MG63 (cell line): ENCODE measurements around the gene NME5. TPM values are rescaled to one million over a fixed set of nuclear protein-coding genes. Genes with fewer than 3 reads are reported as not detected.
"Not testable (repeated sequence)": the region's sequence is repeated elsewhere in the genome, so short reads cannot be mapped to it uniquely, and the experiment has no call there.

Experiments used
- DNase-seq: peaks from one replicate; pipeline ENCODE4 v3.0.0-alpha.2; 2020
- H3K27me3 ChIP-seq: fragments of 250-450 bp; sonication (Bioruptor Pico); 2 replicates; pipeline ENCODE4 v1.5.1; 2020; ENCODE audit warnings: mild to moderate bottlenecking, moderate library complexity
- H3K36me3 ChIP-seq: fragments of 250-450 bp; sonication (Bioruptor Pico); 2 replicates; pipeline ENCODE4 v1.5.1; 2020; ENCODE audit warnings: mild to moderate bottlenecking, moderate library complexity
- H3K4me3 ChIP-seq: fragments of 250-450 bp; sonication (Bioruptor Pico); 2 replicates; pipeline ENCODE4 v1.5.1; 2020; ENCODE audit warnings: mild to moderate bottlenecking, moderate library complexity
- H3K9me3 ChIP-seq: fragments of 250-450 bp; sonication (Bioruptor Pico); 2 replicates; pipeline ENCODE4 v1.5.1; 2020; ENCODE audit warnings: mild to moderate bottlenecking, moderate library complexity
- total RNA-seq: library from RNA; depleted of rRNA; stranded (reverse); fragments of >200 nt; shearing (Covaris generic); gene quantifications from 2 replicates; pipeline ENCODE4 v1.2.3, GENCODE V29; 2014; ENCODE audit warnings: low replicate concordance

The NME5 gene
- total RNA-seq, 1 experiment from 2014 or later: not detected

DNA sequence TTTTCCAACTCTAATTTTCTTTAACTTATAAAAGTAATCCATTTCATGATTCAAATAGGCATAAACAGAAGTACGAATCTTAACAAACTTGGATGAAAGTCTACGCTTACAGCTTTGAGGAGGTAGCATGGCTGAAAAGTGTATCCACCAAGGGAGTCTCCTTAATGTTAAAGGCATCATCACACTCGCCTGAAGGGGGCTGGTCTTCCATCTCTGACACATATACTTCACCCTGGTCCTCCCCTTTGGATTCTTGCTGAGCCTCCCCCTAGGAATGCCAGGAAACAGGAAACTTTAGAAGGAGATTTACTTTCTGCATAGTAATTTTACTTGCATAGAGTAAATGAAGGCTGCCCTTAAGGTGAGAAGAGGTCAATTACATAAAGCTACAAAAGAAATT is 10.3 kb upstream of the NME5 start:
- DNase-seq: peak; percentile 32
- Histone ChIP-seq H3K9me3 (no peaks in the 10 kb centered on the region), H3K27me3 (no peaks in the 10 kb centered on the region), H3K4me3 (no peak overlapping the region), H3K36me3 (no peaks in the 10 kb centered on the region)

DNA sequence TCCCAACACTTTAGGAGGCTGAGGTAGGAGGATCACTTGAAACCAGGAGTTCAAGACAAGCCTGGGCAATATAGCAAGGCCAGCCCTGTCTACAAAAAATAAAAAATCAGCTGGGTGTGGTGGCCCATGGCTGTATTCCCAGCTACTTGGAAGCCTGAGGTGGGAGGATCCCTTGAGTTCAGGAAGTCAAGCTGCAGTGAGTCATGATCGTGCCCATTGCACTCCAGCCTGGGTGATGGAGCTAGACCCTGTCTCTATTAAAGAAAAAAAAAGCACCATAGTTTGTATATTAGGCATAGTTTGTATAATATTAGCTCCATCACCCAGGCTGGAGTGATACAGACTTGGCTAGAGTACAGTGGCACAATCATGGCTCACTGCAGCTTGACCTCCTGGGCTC is 9.6 kb upstream of the NME5 start:
- no peaks in the 10 kb centered on the region for H3K27me3 ChIP-seq
- DNase-seq: peak; percentile 95
- H3K36me3 ChIP-seq: no peaks in the 10 kb centered on the region
- no peaks in the 10 kb centered on the region for H3K9me3 ChIP-seq
- H3K4me3 ChIP-seq: no peak overlapping the region

DNA sequence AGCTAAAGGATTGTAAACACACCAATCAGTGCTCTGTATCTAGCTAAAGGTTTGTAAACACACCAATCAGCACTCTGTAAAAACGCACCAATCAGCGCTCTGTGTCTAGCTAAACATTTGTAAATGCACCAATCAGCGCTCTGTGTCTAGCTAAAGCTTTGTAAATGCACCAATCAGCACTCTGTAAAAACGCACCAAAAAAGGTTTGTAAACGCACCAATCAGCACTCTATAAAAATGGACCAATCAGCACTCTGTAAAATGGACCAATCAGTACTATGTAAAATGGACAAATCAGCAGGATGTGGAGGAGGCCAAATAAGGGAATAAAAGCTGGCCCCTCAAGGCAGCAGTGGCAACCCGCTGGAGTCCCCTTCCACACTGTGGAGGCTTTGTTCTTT is 4.3 kb upstream of the NME5 start:
- H3K9me3 ChIP-seq, DNase-seq, H3K36me3 ChIP-seq, H3K27me3 ChIP-seq, H3K4me3 ChIP-seq: not testable (repeated sequence)

DNA sequence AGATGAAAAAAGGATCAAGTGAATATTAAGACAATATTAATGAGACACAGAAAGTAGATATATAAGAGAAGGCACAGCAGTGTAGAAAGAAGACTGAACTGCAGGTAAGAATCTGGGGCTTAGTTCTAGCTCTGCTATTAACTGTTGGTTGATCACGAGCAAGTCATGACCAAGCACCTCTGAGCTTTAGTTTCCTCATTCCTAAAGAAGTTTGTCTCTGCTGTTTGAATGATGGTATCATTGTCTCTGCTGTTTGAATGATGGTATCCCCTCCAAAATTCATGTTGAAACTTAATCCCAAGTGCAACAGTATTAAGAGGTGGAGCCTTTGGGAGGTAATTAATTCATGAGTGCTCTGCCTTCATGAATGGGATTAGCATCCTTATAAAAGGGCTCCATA is 2.5 kb upstream of the NME5 start:
- H3K36me3 ChIP-seq: no peaks in the 10 kb centered on the region
- 0 out of 2 replicates have a peak, but pooled peaks cover 2% of the 10 kb centered on the region for H3K9me3 ChIP-seq
- no peak for DNase-seq
- no peak overlapping the region for H3K4me3 ChIP-seq
- no peaks in the 10 kb centered on the region for H3K27me3 ChIP-seq

DNA sequence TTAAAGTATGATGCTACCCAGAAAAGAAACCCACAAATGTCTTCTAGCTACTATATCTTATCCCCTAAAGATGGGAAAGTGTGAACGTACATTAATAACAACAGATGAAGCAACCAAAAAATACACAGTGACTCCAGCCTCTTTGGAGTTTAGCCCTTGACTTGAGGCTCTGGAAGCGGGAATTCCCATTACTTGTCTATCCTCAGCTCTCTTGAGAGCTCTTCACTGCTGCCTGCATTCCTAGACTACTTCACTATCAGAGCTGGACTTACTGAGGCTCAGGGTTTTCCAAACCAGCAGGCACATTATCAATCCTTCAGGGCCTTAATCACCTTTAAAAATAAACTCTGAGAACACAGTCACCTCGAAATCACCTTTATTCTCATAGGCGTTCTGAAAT is 1.0 kb upstream of the NME5 start:
- H3K9me3 ChIP-seq: 0 out of 2 replicates have a peak, but pooled peaks cover 2% of the 10 kb centered on the region
- DNase-seq: no peak
- H3K27me3 ChIP-seq: no peaks in the 10 kb centered on the region
- no peak overlapping the region for H3K4me3 ChIP-seq
- H3K36me3 ChIP-seq: no peaks in the 10 kb centered on the region

DNA sequence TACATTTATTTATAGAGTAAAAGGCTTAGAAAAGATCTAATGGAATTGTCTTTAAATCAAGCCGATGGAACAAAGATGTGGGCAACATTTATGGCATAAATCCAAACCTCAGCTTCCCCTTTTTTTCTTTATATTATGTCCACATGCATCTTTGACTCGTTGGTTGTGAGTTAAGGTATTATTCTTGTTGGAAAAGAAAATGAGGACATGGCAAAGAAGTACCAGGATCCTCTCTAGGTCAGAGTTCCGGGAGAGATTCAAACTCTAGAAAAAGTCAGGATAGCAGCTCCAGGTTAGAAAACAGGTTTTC is 508 bp upstream of the NME5 start:
- no peak overlapping the region for H3K4me3 ChIP-seq
- no peaks in the 10 kb centered on the region for H3K27me3 ChIP-seq
- 0 out of 2 replicates have a peak, but pooled peaks cover 2% of the 10 kb centered on the region for H3K9me3 ChIP-seq
- H3K36me3 ChIP-seq: no peaks in the 10 kb centered on the region
- DNase-seq: no peak

DNA sequence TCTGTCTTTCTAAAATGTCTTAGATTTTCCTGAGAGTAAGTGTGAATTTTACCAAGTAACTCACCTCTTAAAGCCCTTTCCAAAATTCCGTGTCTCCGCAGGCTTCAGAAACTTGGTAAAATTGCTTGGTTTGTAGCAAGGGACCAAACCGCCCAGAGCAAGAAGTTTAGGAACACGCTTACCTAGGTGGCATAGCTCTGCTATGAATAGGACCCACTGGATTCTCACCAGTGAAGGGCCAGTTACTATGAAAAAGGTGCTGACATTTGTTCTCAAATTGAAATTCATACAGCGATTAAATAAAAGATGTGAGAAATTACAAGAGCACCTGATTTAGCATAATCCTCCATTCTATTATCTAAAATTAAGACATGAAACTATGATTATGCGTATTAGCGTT is 6.7 kb downstream of the NME5 start:
- Histone ChIP-seq H3K36me3 (no peaks in the 10 kb centered on the region), H3K9me3 (no peaks in the 10 kb centered on the region), H3K27me3 (peaks cover 9% of the 10 kb centered on the region; the same call in 1 of the 2 replicates), H3K4me3 (no peak overlapping the region)
- DNase-seq: no peak

DNA sequence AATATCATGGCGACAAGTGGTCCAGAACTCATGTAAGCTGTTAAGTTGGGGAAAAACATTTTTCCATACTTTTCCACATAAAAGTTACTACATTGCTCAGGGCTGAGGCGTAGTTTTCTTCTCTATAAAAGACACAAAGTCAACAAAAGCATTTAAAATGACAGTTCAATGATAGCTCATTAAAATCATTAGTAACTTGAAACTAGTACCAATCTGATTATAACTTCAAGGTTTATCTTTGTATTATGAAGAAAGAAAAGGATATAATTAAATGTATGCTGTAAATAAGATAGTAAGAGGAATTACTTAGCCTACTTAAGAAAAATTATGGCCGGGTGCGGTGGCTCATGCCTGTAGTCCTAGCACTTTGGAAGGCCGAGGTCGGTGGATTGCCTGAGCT is 9.9 kb downstream of the NME5 start:
- Histone ChIP-seq H3K4me3 (no peak overlapping the region), H3K27me3 (peaks cover 18% of the 10 kb centered on the region), H3K9me3 (no peaks in the 10 kb centered on the region), H3K36me3 (no peaks in the 10 kb centered on the region)
- DNase-seq: no peak

DNA sequence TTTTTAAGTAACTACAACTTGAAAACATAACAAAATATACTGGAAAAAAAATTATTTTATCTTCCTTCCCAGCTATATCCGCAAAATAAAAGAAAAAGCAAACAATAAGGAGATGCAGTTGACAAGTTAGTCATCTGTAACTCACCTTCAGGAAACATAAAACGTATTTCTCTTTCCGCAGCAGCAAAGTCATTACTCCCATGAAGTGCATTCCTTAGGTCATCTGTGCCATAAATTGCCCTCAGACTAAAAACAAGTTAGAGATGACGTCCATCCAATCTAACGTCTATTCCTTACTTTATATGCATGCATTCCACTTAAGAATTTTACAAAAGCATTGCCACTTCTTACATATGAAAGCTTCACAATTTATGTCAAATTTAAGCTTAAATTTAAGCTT is 10.9 kb downstream of the NME5 start:
- no peaks in the 10 kb centered on the region for H3K9me3 ChIP-seq
- DNase-seq: no peak
- H3K4me3 ChIP-seq: no peak overlapping the region
- peaks cover 20% of the 10 kb centered on the region for H3K27me3 ChIP-seq
- no peaks in the 10 kb centered on the region for H3K36me3 ChIP-seq

DNA sequence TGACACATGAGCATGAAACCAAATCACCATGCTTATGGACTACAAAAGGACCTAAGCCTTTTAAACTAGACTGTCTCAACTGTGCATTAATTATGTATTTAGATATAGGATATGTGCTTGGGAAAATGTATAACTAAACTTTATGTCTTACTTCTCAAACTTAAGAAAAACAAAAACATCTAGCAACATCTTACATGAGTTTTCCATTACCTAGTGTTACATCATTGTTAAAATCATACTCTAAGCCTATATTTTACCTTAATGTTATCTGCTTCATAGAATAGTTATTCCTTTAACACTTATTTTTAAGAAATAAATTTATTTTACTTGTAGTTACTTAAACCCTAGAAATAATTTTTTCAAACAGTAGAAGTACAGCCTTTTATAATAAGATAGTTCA is 24.0 kb downstream of the NME5 start:
- H3K4me3 ChIP-seq: no peak overlapping the region
- peaks cover 5% of the 10 kb centered on the region for H3K27me3 ChIP-seq
- peaks cover 4% of the 10 kb centered on the region; the same call in 1 of the 2 replicates for H3K9me3 ChIP-seq
- DNase-seq: no peak
- H3K36me3 ChIP-seq: no peaks in the 10 kb centered on the region

DNA sequence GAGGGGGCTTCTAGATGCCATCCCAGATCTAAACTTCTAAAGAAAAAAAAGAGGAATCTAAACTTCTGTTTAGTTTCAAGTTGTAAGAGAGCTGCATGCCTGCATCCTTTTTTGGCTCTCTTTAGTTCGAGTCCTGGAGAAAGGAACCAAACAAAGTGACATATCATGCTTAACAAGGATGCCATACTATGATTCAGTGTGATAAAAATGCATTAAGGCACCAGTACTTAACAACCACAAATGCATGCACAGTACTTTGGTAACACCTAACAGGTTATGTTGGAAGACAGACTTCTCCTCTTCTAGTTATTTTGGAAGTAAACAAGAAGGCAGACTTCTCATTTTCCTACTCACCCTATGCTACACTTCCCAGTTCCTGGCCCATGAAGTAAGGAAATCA is 27.3 kb downstream of the NME5 start:
- Histone ChIP-seq H3K36me3 (no peaks in the 10 kb centered on the region), H3K4me3 (no peak overlapping the region), H3K27me3 (peaks cover 5% of the 10 kb centered on the region), H3K9me3 (peaks cover 4% of the 10 kb centered on the region; the same call in 1 of the 2 replicates)
- no peak for DNase-seq

DNA sequence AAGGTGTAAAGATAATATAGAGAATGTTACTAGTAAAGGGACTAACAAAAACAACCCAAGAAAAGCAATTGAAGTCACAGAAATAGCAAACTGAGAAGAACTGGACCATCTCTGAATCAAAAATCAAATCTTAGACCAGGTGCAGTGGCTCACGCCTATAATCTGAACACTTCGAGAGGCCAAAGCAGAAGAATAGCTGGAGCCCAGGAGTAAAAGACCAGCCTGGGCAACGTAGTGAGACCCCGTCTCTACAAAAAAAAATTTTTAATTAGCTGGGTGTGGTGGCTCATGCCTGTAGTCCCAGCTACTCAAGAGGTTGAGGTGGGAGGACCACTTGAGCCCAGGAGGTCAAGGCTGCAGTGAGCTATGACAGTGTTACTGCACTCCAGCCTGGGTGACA is 28.0 kb downstream of the NME5 start:
- Histone ChIP-seq H3K27me3 (peaks cover 5% of the 10 kb centered on the region), H3K4me3 (no peak overlapping the region), H3K36me3 (no peaks in the 10 kb centered on the region), H3K9me3 (peaks cover 2% of the 10 kb centered on the region; the same call in 1 of the 2 replicates)
- no peak for DNase-seq

DNA sequence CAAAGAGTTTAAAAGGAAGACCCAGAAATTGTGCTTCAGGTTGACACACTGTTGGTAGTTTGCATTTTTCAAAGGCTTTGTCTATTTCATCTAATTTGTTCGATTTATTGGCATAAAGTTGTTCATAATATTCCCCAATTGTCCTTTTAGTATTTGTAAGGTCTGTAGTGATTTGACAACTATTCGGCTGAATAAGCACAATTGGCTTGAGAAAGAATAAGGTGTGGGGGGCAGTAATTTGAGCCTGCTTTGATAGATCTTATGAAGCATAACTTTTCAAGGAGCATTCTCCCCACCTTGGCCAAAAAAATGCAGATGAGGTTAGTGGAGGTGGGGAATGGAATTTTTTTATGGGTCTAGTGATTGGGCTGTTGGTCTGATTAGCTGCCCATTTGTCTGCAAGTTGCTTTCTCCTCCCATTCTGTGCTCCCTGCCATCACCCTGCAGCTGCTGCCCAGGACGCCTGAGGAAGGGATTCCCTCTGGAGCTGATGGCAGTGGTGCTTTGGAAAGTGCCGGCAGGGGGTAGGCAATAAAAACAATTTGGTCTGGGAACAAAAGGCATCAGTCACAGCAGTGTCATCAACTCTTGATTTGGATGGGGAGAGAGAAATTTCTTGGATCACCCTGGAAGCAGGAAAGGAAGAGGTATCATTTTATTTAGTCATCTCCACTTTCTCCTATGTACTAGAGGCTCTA is 28.8 kb downstream of the NME5 start:
- H3K9me3 ChIP-seq: no peaks in the 10 kb centered on the region
- no peaks in the 10 kb centered on the region for H3K36me3 ChIP-seq
- H3K27me3 ChIP-seq: peaks cover 5% of the 10 kb centered on the region
- peak; percentile 83 for DNase-seq
- H3K4me3 ChIP-seq: no peak overlapping the region

DNA sequence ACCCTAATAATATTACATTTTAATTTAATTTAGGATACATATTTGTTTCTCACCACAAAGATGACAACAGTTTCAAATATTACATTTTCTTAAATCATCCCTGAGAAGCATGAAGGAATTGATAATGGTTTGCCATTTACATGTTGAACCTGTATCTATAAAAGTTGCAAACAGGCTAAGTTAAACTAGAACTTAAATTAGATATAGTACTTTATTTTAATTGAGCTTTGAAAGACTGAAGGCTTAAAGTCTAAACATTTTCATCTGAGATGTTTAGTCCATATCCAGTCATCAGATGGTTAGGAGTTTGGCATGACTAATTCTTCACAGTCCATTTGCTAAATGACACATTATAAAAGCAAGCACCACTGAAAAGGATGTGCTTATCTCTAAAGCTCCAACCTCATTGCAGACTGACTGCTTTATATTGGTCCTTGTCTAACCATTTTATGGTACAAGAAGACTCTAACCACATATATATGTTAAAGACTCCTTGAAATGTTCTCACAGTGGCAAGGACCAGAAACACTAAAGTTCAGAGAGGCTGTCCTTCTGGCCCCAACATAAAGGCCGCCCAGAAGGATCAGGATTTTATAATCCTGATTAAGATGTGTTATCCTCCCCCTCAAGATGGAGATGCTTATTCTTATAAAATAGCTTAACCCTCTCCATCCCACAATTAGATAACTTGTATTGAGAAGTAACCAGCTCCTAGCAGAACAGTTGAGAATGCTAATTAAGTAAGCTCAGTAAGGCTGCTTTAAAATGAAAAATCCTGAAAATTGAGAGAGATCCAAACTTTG is 29.6 kb downstream of the NME5 start:
- Histone ChIP-seq H3K36me3 (no peaks in the 10 kb centered on the region), H3K27me3 (no peaks in the 10 kb centered on the region; the same call in 1 of the 2 replicates), H3K9me3 (no peaks in the 10 kb centered on the region), H3K4me3 (no peak overlapping the region)
- no peak for DNase-seq

DNA sequence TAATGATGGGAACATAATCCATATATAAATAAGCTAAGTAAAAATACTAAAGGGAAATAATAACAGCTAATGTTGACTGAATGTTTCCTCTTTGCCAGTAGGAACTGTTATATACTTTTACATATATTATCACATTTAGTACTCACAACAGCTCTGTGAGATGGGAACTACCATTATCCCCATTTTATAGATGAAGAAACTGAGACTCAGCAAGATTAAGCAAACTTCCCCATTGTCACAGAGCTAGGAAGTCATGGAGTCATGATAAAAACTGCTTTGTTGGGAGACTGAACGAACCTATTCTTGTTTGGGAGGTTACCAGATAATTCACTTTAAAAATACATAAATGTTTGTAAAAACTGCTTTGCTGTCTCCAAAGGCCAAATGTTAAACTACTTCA is 32.0 kb downstream of the NME5 start:
- no peak for DNase-seq
- H3K9me3 ChIP-seq: no peaks in the 10 kb centered on the region
- H3K4me3 ChIP-seq: no peak overlapping the region
- no peaks in the 10 kb centered on the region for H3K36me3 ChIP-seq
- H3K27me3 ChIP-seq: peaks cover 10% of the 10 kb centered on the region

DNA sequence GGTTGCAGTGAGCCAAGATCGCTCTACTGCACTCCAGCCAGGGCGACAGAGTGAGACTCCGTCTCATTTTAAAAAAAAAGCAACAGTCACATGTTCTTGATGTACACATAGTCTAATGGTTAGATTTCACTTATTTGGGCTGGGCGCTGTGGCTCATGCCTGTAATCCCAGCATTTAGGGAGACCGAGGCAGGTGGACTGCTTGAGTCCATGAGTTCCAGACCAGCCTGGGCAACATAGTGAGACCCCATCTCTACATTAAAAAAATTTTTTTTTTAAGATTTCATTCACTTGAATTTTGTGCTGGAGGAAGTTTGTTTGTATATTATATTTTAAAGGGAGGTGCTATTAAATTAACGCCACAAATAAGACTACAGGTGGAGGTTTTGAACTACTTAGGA is 33.5 kb downstream of the NME5 start:
- no peaks in the 10 kb centered on the region for H3K9me3 ChIP-seq

DNA sequence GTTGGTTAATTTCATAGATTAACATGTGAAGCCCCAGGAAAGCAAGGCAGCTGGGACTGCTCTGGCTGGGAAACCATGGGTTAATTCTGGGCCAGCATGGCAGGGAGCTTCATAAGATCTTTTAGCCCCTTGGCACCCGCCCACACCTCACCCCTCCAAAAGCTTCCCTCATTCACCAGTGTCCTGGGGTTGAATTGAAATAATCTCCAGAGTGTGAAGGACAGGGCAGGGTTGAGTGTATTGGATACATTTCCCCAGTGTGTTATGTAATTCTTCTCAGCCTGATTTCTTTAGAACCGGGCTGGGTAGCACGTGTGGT is 36.0 kb downstream of the NME5 start:
- no peak for DNase-seq
- peaks cover 30% of the 10 kb centered on the region for H3K27me3 ChIP-seq
- H3K9me3 ChIP-seq: no peaks in the 10 kb centered on the region
- no peaks in the 10 kb centered on the region for H3K36me3 ChIP-seq
- H3K4me3 ChIP-seq: no peak overlapping the region

More for the DNA sequence above, 33.5 kb downstream of the NME5 start:
- DNase-seq: no peak
- Histone ChIP-seq H3K27me3 (peaks cover 23% of the 10 kb centered on the region), H3K4me3 (no peak overlapping the region), H3K36me3 (no peaks in the 10 kb centered on the region)
